HG02884 (cell line): Measurements from ENCODE around the gene PPP1R9A.

Experiments
- ATAC-seq: cut with Tn5 transposase; IDR thresholded peaks from one replicate; pipeline ENCODE4 v1.9.1; 2021; ENCODE audit warnings: mild to moderate bottlenecking, moderate library complexity; ENCODE audit not compliant: unreplicated experiment

The PPP1R9A gene

GRCh38 chr7:95092324-95092723, 184.9 kb downstream of the PPP1R9A start:
- ATAC-seq: no peak

- no peak for ATAC-seq
Observed at GRCh38 chr7:95095259-95095965, 188.0 kb downstream of the PPP1R9A start.

- no peak for ATAC-seq
Observed at GRCh38 chr7:95095966-95096540, 188.7 kb downstream of the PPP1R9A start.

- no peak for ATAC-seq
Observed at GRCh38 chr7:95097291-95097690, 189.9 kb downstream of the PPP1R9A start.

- ATAC-seq: no peak
Observed at GRCh38 chr7:95097851-95098250, 190.5 kb downstream of the PPP1R9A start.

- ATAC-seq: no peak
Observed at GRCh38 chr7:95099106-95099505, 191.7 kb downstream of the PPP1R9A start.

GRCh38 chr7:95101422-95101821, 194.0 kb downstream of the PPP1R9A start:
- ATAC-seq: no peak

- no peak for ATAC-seq
Observed at GRCh38 chr7:95102662-95103061, 195.3 kb downstream of the PPP1R9A start.

GRCh38 chr7:95104739-95105138, 197.3 kb downstream of the PPP1R9A start:
- no peak for ATAC-seq

GRCh38 chr7:95105627-95106026, 198.2 kb downstream of the PPP1R9A start:
- ATAC-seq: no peak

- no peak for ATAC-seq
Observed at GRCh38 chr7:95106401-95106800, 199.0 kb downstream of the PPP1R9A start.

- ATAC-seq: no peak
Observed at GRCh38 chr7:95110707-95111106, 203.3 kb downstream of the PPP1R9A start.

- ATAC-seq: no peak
Observed at GRCh38 chr7:95113590-95113989, 206.2 kb downstream of the PPP1R9A start.

GRCh38 chr7:95126053-95126709, 218.8 kb downstream of the PPP1R9A start:
- ATAC-seq: no peak

- ATAC-seq: no peak
Observed at GRCh38 chr7:95132500-95132899, 225.1 kb downstream of the PPP1R9A start.

- ATAC-seq: no peak
Observed at GRCh38 chr7:95139922-95140321, 232.5 kb downstream of the PPP1R9A start.

- no peak for ATAC-seq
Observed at GRCh38 chr7:95141755-95142154, 234.4 kb downstream of the PPP1R9A start.

- no peak for ATAC-seq
Observed at GRCh38 chr7:95144256-95144655, 236.9 kb downstream of the PPP1R9A start.

GRCh38 chr7:95155965-95156364, 248.6 kb downstream of the PPP1R9A start:
- no peak for ATAC-seq

GRCh38 chr7:95157381-95157780, 250.0 kb downstream of the PPP1R9A start:
- ATAC-seq: no peak

GRCh38 chr7:95169678-95170077, 262.3 kb downstream of the PPP1R9A start:
- no peak for ATAC-seq

- ATAC-seq: no peak
Observed at GRCh38 chr7:95172420-95172819, 265.0 kb downstream of the PPP1R9A start.
